ENCODE results near the gene UBAP1L. TPM values are rescaled to one million over a fixed set of nuclear protein-coding genes. Genes with fewer than 3 reads are reported as not detected.

Gene UBAP1L
- total and polyA plus RNA-seq, 2 of the 4 experiments (the other 2 are of a cell fraction), result 0.36 to 1.1 TPM

- no peak overlapping the region for H3K56ac ChIP-seq (ENCODE audit: extremely low read depth, insufficient read depth, low read length)
- H2BK15ac ChIP-seq (ENCODE audit: low read depth, low read length), result peak overlapping the region; percentile 75; the same call in 1 of the 3 replicates
- TF ChIP-seq CEBPB (IDR thresholded peaks at IDR 0.05; ENCODE audit: low read depth, low read length) (peak; percentile 35), MAFK (IDR thresholded peaks at IDR 0.05; ENCODE audit: low read depth, low read length) (0 out of 2 replicates have a peak, but pooled peaks have one; percentile 0), MXI1 (IDR thresholded peaks at IDR 0.05; ENCODE audit: borderline replicate concordance, low read depth, low read length) (no peak), BHLHE40 (IDR thresholded peaks at IDR 0.05; ENCODE audit: low read depth, low read length) (peak; percentile 87), CHD1 (IDR thresholded peaks at IDR 0.05; ENCODE audit: low read depth, low read length) (no peak), POLR2A (IDR thresholded peaks at IDR 0.05; ENCODE audit: low read depth, low read length) (no peak), FOS (IDR thresholded peaks at IDR 0.05; ENCODE audit: low read depth, low read length) (peak; percentile 75)
- POLR2A ChIA-PET (ENCODE audit: unreplicated experiment), result interaction anchor here (0.5 to 0.6 kb wide), 2 partner anchors 270 to 1107 kb away, joined by 3 to 4 read pairs; no protein-coding TSS in a partner anchor
- no peaks in the 10 kb centered on the region for H3K79me1 ChIP-seq (ENCODE audit: low read depth in 1 of 2, low read length in 2 of 2)
- in situ Hi-C loops (cut with MboI; ENCODE audit: low sequenced_read_pairs), result no loop called here
- H3K14ac ChIP-seq (replicated peaks; ENCODE audit: low read depth, low read length), result no peak overlapping the region
- no peak overlapping the region for H4K91ac ChIP-seq (ENCODE audit: insufficient read depth, low read depth, low read length)
- BruUV-seq (replicated peaks), result no TSS peak
- H3K9me1 ChIP-seq (ENCODE audit: insufficient read depth, low read length), result peaks cover 37% of the 10 kb centered on the region
- peaks cover 9% of the 10 kb centered on the region for H4K20me1 ChIP-seq (ENCODE audit: insufficient read depth, low read length)
- CTCF ChIA-PET, result interaction anchor here (0.6 to 2.2 kb wide), 5 partner anchors 14 to 290 kb away, joined by 3 to 8 read pairs (median 6); no protein-coding TSS in a partner anchor
- ATAC-seq (ENCODE audit: low read depth) (peak; percentile 95), DNase-seq (peak; percentile 99)
- no peak overlapping the region for H2AK9ac ChIP-seq (replicated peaks; ENCODE audit: low read depth, low read length, poor library complexity)
- intact Hi-C loops (cut with micrococcal nuclease), result no loop called here
- H3K36me3 ChIP-seq (ENCODE audit: control insufficient read depth, insufficient read depth, low read length), result no peaks in the 10 kb centered on the region
- H2BK20ac ChIP-seq (ENCODE audit: low read depth, low read length), result peak overlapping the region; percentile 84; the same call in 1 of the 2 replicates
- no CpG with 5 or more reads among the region's 1 CpG for WGBS, 2 experiments (ENCODE audit: extremely low coverage in 2 of 2, insufficient read length in 1 of 2)
- no peak overlapping the region for H3K18ac ChIP-seq (ENCODE audit: low read depth, low read length)
- peak overlapping the region; percentile 77; the same call in 1 of the 2 replicates for H3K27ac ChIP-seq (ENCODE audit: insufficient read depth, low read length)
- H3K9me3 ChIP-seq (ENCODE audit: control insufficient read depth, insufficient read depth, low read length), result no peaks in the 10 kb centered on the region
- H3K9ac ChIP-seq (ENCODE audit: low read depth, low read length), result no peak overlapping the region
- no peak overlapping the region for H3K4me3 ChIP-seq (ENCODE audit: insufficient read depth, low read depth, low read length)
- no peak overlapping the region for H4K8ac ChIP-seq (ENCODE audit: low read depth in 2 of 2, low read length in 2 of 2)
- H3K23ac ChIP-seq (ENCODE audit: low read depth, low read length), result no peak overlapping the region
- H3K27me3 ChIP-seq (ENCODE audit: control insufficient read depth, insufficient read depth, low read length), result peaks cover 16% of the 10 kb centered on the region
- H2AFZ ChIP-seq (replicated peaks; ENCODE audit: low read length, poor library complexity), result no peak overlapping the region
- H2BK120ac ChIP-seq (ENCODE audit: low read depth, low read length), result peak overlapping the region; percentile 82
- H3K4me1 ChIP-seq (ENCODE audit: control insufficient read depth, insufficient read depth, low read length), result peaks cover 42% of the 10 kb centered on the region
- H3K4ac ChIP-seq (ENCODE audit: low read depth, low read length), result peak overlapping the region; percentile 78
- H2AK5ac ChIP-seq (ENCODE audit: low read depth, low read length), result no peak overlapping the region
- H3K4me2 ChIP-seq (ENCODE audit: low read depth, low read length), result peak overlapping the region; percentile 42; the same call in 1 of the 2 replicates
- dilution Hi-C loops (cut with HindIII; ENCODE audit: low sequenced_read_pairs, unreplicated experiment), result no loop called here
- no peak overlapping the region for H4K5ac ChIP-seq (ENCODE audit: low read depth, low read length)
- H2BK5ac ChIP-seq (ENCODE audit: low read depth, low read length, poor library complexity, severe bottlenecking), result peak overlapping the region; percentile 79
These were observed 45.8 kb downstream of the UBAP1L start for GRCh38 chr15:65069179-65069578.
